Activated naive CD4-positive, alpha-beta T cell treated with anti-CD3 and anti-CD28 coated beads, Interleukin-2, amount 50 U/mL, for 72 hours (primary cell): ENCODE measurements around the gene LRRFIP1. TPM values are rescaled to one million over a fixed set of nuclear protein-coding genes. Genes with fewer than 3 reads are reported as not detected.
A peak's percentile ranks its signal among the peaks of the same experiment; 100 is the strongest.

ENCODE experiments used
- ATAC-seq, 2 donors: fragments of 150-1000 bp; cut with Tn5 transposase; 2 replicates each; pipeline ENCODE4 v1.10.0; 2021; ENCODE audit warnings: mild to moderate bottlenecking in 2 of 2, moderate library complexity in 2 of 2
- DNase-seq, 2 donors: peaks; one replicate each; pipeline ENCODE4 v3.0.0; 2021 to 2022; ENCODE audit warnings: low spot score in 2 of 2
- H3K27ac Mint-ChIP-seq, 2 donors: one replicate each; pipeline ENCODE4 v1.8.0; 2022; ENCODE audit warnings: mild to moderate bottlenecking in 2 of 2, mixed read lengths in 2 of 2
- H3K36me3 Mint-ChIP-seq, 2 donors: one replicate each; pipeline ENCODE4 v1.8.0; 2022; ENCODE audit warnings: mixed read lengths in 2 of 2
- H3K9me3 Mint-ChIP-seq, 2 donors: one replicate each; pipeline ENCODE4 v1.8.0; 2022; ENCODE audit warnings: mixed read lengths in 2 of 2
- total RNA-seq, 2 donors: library from RNA; stranded (reverse); gene quantifications; one replicate each; pipeline ENCODE4 v1.2.3, GENCODE V29; 2022

Gene LRRFIP1
- total RNA-seq, 2 donors from 2014 or later, result 190 to 193 TPM

GRCh38 chr2:237708961-237709360 lies 81.6 kb downstream of the LRRFIP1 start:
- Mint-ChIP-seq H3K9me3 (no peaks in the 10 kb centered on the region), H3K36me3 (peaks cover 0 to 10% of the 10 kb centered on the region in 2 donors), H3K27ac (no peak overlapping the region)
- ATAC-seq (no peak), DNase-seq (no peak)

- H3K27ac Mint-ChIP-seq, result peak overlapping the region; percentile 47 to 65
These were observed 84.2 kb downstream of the LRRFIP1 start for GRCh38 chr2:237711458-237712150.

DNA sequence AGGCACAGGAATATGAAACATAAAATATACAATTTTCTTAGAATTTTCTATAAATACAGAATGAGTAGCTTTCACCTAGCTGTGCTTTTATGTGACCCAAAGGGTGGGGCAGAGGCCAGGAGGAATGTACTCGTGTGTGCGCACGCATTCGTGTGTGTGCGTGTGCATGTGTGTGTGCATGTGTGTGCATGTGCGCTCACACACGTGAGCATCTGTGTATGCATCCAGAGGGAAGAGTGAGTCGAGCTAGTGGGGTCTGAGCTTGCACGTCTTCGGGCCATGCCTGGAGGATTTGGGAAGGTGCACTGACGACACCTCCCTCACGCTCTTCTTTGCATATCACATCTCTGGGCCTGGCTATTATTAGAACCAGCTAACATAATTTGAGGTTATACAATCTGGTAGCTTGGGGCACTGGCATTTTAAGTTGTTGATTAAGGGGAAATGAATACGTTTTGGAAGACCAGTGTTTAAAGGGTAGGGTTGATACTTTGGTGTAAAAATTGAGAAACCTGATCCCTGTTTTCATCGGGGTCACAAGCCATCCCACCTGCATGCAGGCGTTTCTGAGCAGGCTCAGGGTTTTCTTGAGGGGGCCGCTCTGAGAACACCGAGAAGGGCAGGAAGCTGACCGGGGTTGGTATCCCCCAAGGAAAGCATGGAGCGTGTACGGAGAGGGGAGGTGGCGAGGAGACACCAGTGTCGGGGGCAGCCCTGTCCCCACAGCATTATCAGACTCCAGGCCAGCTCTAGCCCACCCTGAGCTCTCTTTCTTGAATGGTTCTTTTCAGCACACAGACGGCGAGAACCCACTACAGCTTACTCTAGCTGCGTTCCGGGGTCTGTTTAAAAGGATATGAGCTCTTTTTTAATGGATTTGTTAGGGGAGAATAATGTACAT lies 85.3 kb downstream of the LRRFIP1 start:
- H3K9me3 Mint-ChIP-seq, result no peaks in the 10 kb centered on the region
- H3K36me3 Mint-ChIP-seq, result peaks cover 0 to 10% of the 10 kb centered on the region in 2 donors
- H3K27ac Mint-ChIP-seq, result peak overlapping the region in 1 of 2 donors; percentile 50
- DNase-seq, result no peak
- ATAC-seq, result no peak

More at GRCh38 chr2:237711458-237712150, 84.2 kb downstream of the LRRFIP1 start:
- H3K36me3 Mint-ChIP-seq, result peaks cover 0 to 10% of the 10 kb centered on the region in 2 donors
- no peak for ATAC-seq
- no peak for DNase-seq
- H3K9me3 Mint-ChIP-seq, result no peaks in the 10 kb centered on the region

GRCh38 chr2:237714690-237715458 lies 87.5 kb downstream of the LRRFIP1 start:
- Mint-ChIP-seq H3K36me3 (peaks cover 0 to 14% of the 10 kb centered on the region in 2 donors), H3K27ac (peak overlapping the region; percentile 22 to 40), H3K9me3 (no peaks in the 10 kb centered on the region)
- DNase-seq (no peak), ATAC-seq (no peak)

DNA sequence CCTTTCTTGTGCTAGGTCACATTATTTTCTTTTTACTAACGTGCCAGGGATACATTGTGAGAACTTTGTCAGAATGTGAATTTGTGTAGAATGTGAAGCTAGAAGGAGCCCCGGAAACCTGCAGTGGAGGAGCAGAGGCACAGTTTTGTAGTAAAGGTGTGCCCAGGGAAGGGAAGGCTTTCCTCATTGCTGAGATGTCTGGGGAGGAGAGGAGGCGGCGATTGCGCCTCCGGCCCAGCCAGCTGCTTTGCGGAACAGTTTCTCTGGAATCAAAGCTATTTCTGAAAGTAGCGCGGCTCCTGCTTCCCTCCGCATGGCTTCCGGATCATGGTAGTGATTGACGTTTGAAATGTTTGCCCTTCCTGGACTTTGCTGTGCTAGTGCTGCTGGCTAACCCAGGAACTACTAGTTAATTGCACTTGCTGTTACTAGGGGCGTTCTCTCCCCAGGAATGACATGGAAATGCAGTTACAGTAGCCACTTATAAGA lies 88.1 kb downstream of the LRRFIP1 start:
- Mint-ChIP-seq H3K27ac (peak overlapping the region; percentile 22 to 40), H3K36me3 (peaks cover 0 to 16% of the 10 kb centered on the region in 2 donors)

GRCh38 chr2:237716011-237716410 lies 88.6 kb downstream of the LRRFIP1 start:
- peaks cover 0 to 18% of the 10 kb centered on the region in 2 donors for H3K36me3 Mint-ChIP-seq
- no peaks in the 10 kb centered on the region for H3K9me3 Mint-ChIP-seq
- DNase-seq (no peak), ATAC-seq (no peak)
- H3K27ac Mint-ChIP-seq, result no peak overlapping the region

More for the DNA sequence above, 88.1 kb downstream of the LRRFIP1 start:
- ATAC-seq, result no peak
- no peak for DNase-seq
- no peaks in the 10 kb centered on the region for H3K9me3 Mint-ChIP-seq

- Mint-ChIP-seq H3K36me3 (peaks cover 0 to 13% of the 10 kb centered on the region in 2 donors), H3K27ac (peak overlapping the region; percentile 30 to 75)
These were observed 90.2 kb downstream of the LRRFIP1 start for GRCh38 chr2:237717366-237718276.

GRCh38 chr2:237718277-237718634 lies 90.9 kb downstream of the LRRFIP1 start:
- peaks cover 0 to 13% of the 10 kb centered on the region in 2 donors for H3K36me3 Mint-ChIP-seq
- no peak for DNase-seq
- ATAC-seq, result no peak
- peak overlapping the region; percentile 30 to 33 for H3K27ac Mint-ChIP-seq
- no peaks in the 10 kb centered on the region for H3K9me3 Mint-ChIP-seq

More at GRCh38 chr2:237717366-237718276, 90.2 kb downstream of the LRRFIP1 start:
- DNase-seq, result no peak
- no peak for ATAC-seq
- H3K9me3 Mint-ChIP-seq, result no peaks in the 10 kb centered on the region

DNA sequence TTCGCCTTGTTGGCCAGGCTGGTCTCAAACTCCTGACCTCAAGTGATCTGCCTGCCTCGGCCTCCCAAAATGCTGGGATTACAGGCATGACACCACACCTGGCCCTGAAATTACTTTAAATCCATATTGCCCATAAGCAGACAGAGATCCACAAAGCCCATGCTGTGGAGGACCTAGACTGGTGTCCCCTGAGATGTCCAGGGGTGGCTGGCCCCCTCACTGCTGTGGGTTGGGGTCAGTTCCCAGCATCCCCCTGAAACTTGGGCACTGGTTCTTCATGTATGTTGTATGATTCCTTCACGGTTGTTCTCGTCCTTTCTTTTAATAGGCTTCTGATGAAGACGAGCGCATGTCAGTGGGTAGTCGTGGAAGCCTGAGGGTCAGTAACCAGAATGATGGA lies 93.1 kb downstream of the LRRFIP1 start:
- no peak for DNase-seq
- ATAC-seq, result no peak
- Mint-ChIP-seq H3K27ac (no peak overlapping the region), H3K36me3 (peaks cover 0 to 19% of the 10 kb centered on the region in 2 donors), H3K9me3 (no peaks in the 10 kb centered on the region)

GRCh38 chr2:237720957-237721356 lies 93.6 kb downstream of the LRRFIP1 start:
- H3K36me3 Mint-ChIP-seq, result peaks cover 0 to 20% of the 10 kb centered on the region in 2 donors

DNA sequence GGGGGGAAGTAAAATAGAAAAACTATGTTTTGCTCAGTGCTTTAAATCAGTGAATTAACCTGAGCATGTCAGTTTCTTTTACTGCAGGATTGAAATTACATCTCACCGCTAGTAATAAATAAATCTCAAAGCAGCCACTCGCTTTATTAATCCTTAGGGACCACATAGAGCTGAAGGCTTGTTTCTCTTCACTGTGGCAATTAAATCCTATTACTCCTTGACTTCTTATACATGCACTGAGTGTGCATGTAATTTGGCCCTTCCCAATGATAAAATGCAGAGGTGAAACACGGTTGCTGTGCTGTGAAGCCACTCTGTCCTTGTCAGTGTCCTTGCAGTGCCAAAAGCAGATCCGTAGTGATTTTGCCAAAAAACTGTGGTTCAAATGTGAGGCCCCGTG lies 94.1 kb downstream of the LRRFIP1 start:
- Mint-ChIP-seq H3K27ac (no peak overlapping the region), H3K36me3 (peaks cover 0 to 21% of the 10 kb centered on the region in 2 donors), H3K9me3 (no peaks in the 10 kb centered on the region)
- no peak for DNase-seq
- ATAC-seq, result no peak

More at GRCh38 chr2:237720957-237721356, 93.6 kb downstream of the LRRFIP1 start:
- DNase-seq (no peak), ATAC-seq (no peak)
- Mint-ChIP-seq H3K9me3 (no peaks in the 10 kb centered on the region), H3K27ac (no peak overlapping the region)

GRCh38 chr2:237722616-237723015 lies 95.2 kb downstream of the LRRFIP1 start:
- Mint-ChIP-seq H3K9me3 (no peaks in the 10 kb centered on the region), H3K36me3 (peaks cover 0 to 26% of the 10 kb centered on the region in 2 donors), H3K27ac (no peak overlapping the region)
- DNase-seq, result no peak
- ATAC-seq, result no peak

DNA sequence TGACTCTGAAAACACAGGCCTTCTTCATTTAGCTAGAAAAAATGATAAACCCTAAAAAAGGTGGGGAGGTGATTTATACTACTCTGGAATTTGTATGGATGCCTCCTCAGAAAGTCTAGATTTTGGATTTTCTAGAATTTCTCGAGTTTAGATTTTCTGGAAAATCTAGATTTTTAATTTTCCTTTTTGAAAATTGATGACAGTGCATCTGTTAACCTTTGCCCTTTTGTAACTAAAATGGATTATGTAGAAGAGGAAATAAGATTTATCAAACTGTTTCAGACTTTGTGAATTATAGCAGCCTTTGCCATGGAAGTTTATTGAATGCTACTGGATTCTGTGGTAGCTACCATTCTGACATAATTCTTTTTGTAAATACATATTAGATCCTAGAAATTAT lies 95.6 kb downstream of the LRRFIP1 start:
- Mint-ChIP-seq H3K36me3 (peaks cover 0 to 26% of the 10 kb centered on the region in 2 donors), H3K27ac (no peak overlapping the region)

DNA sequence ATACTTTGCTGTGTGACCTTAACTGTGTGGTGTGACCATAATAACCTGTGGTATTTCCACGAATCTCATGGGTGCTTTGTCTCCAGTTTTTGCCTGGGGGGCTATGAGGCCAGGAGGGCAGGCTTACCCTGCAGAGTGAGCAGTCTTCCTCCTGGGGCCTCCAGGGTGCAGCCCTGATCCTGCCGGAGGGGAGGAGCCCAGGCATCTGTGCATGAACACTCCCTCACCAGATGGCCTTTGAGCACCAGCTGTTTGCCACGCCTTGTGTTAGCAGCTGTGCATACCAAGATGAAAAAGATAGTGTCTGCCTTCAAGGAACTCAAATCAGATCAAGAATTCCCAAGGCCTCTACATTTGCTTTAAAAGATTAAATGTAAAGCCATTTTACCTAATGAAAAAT lies 96.2 kb downstream of the LRRFIP1 start:
- DNase-seq (no peak), ATAC-seq (no peak)
- peaks cover 0 to 21% of the 10 kb centered on the region in 2 donors for H3K36me3 Mint-ChIP-seq
- no peaks in the 10 kb centered on the region for H3K9me3 Mint-ChIP-seq
- H3K27ac Mint-ChIP-seq, result peak overlapping the region in 1 of 2 donors; percentile 62

More for the DNA sequence above, 95.6 kb downstream of the LRRFIP1 start:
- no peaks in the 10 kb centered on the region for H3K9me3 Mint-ChIP-seq
- no peak for DNase-seq
- ATAC-seq, result no peak

DNA sequence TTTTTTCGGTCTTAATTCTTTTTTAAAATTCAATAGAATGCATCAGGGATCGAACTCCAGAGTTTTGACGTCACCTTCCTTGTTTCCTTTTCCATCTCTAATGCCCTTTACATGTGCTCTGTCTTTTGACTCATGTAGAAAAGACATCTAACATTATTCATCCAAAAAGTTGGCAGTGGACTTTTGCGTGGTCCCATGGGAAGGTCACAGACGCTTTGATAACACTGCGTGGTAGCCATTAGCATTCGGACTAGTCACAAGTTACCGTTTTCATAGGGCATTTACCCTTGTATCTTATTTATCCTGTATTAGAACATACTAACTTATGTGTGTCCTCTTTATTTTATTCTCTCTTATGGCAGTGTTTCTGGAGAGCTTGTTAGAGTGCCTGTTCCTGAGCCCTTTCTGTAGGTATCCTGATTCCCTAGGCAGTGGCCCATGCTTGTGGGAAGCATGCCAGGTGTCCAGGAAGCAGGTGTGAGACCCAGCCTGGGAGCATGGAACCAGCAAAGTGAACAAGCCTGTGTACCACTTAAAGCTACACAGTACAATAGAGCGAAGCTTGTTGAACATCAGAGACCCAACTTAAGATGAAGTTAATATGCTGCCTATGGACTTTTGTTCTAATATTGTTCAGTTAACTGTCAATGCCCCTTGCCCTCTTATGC lies 97.6 kb downstream of the LRRFIP1 start:
- Mint-ChIP-seq H3K9me3 (no peaks in the 10 kb centered on the region), H3K36me3 (peaks cover 0 to 30% of the 10 kb centered on the region in 2 donors), H3K27ac (peak overlapping the region in 1 of 2 donors; percentile 25)
- ATAC-seq, result no peak
- DNase-seq, result no peak
